Measurements from ENCODE around the gene STOM. TPM values are rescaled to one million over a fixed set of nuclear protein-coding genes. Genes with fewer than 3 reads are reported as not detected.

Gene STOM
- total RNA-seq, 1 experiment from 2014 or later = 51.8 TPM

GRCh38 chr9:121386442-121387175, 16.6 kb upstream of the STOM start:
- Histone ChIP-seq H3K27me3 (ENCODE audit: control insufficient read depth, insufficient read depth, low read length) (no peaks in the 10 kb centered on the region), H3K4me3 (ENCODE audit: insufficient read depth, low read depth, low read length) (no peak overlapping the region), H3K36me3 (replicated peaks; ENCODE audit: control insufficient read depth, insufficient read depth, low read length) (no peaks in the 10 kb centered on the region)
- DNase-seq = no peak

GRCh38 chr9:121383715-121384114, 13.7 kb upstream of the STOM start:
- no peak for DNase-seq
- no peaks in the 10 kb centered on the region for H3K36me3 ChIP-seq (replicated peaks; ENCODE audit: control insufficient read depth, insufficient read depth, low read length)
- no peak overlapping the region for H3K4me3 ChIP-seq (ENCODE audit: insufficient read depth, low read depth, low read length)
- H3K27me3 ChIP-seq (ENCODE audit: control insufficient read depth, insufficient read depth, low read length) = no peaks in the 10 kb centered on the region

GRCh38 chr9:121380846-121381245, 10.8 kb upstream of the STOM start:
- DNase-seq = no peak

GRCh38 chr9:121376214-121376830, 6.3 kb upstream of the STOM start:
- no peak overlapping the region for H3K4me3 ChIP-seq (ENCODE audit: insufficient read depth, low read depth, low read length)
- no peak for DNase-seq
- no peaks in the 10 kb centered on the region for H3K27me3 ChIP-seq (ENCODE audit: control insufficient read depth, insufficient read depth, low read length)
- H3K36me3 ChIP-seq (replicated peaks; ENCODE audit: control insufficient read depth, insufficient read depth, low read length) = no peaks in the 10 kb centered on the region

More at GRCh38 chr9:121380846-121381245, 10.8 kb upstream of the STOM start:
- Histone ChIP-seq H3K4me3 (ENCODE audit: insufficient read depth, low read depth, low read length) (no peak overlapping the region), H3K27me3 (ENCODE audit: control insufficient read depth, insufficient read depth, low read length) (no peaks in the 10 kb centered on the region), H3K36me3 (replicated peaks; ENCODE audit: control insufficient read depth, insufficient read depth, low read length) (no peaks in the 10 kb centered on the region)

GRCh38 chr9:121373011-121373729, 3.1 kb upstream of the STOM start:
- Histone ChIP-seq H3K36me3 (replicated peaks; ENCODE audit: control insufficient read depth, insufficient read depth, low read length) (no peaks in the 10 kb centered on the region), H3K27me3 (ENCODE audit: control insufficient read depth, insufficient read depth, low read length) (peaks cover 10% of the 10 kb centered on the region), H3K4me3 (ENCODE audit: insufficient read depth, low read depth, low read length) (no peak overlapping the region)
- no peak for DNase-seq

GRCh38 chr9:121372239-121373010, 2.4 kb upstream of the STOM start:
- Histone ChIP-seq H3K4me3 (ENCODE audit: insufficient read depth, low read depth, low read length) (no peak overlapping the region), H3K36me3 (replicated peaks; ENCODE audit: control insufficient read depth, insufficient read depth, low read length) (no peaks in the 10 kb centered on the region), H3K27me3 (ENCODE audit: control insufficient read depth, insufficient read depth, low read length) (peaks cover 10% of the 10 kb centered on the region)
- no peak for DNase-seq

GRCh38 chr9:121371495-121372061, 1.5 kb upstream of the STOM start:
- DNase-seq = no peak
- Histone ChIP-seq H3K4me3 (ENCODE audit: insufficient read depth, low read depth, low read length) (no peak overlapping the region), H3K36me3 (replicated peaks; ENCODE audit: control insufficient read depth, insufficient read depth, low read length) (no peaks in the 10 kb centered on the region), H3K27me3 (ENCODE audit: control insufficient read depth, insufficient read depth, low read length) (peaks cover 10% of the 10 kb centered on the region)

- Histone ChIP-seq H3K4me3 (ENCODE audit: insufficient read depth, low read depth, low read length) (no peak overlapping the region), H3K36me3 (replicated peaks; ENCODE audit: control insufficient read depth, insufficient read depth, low read length) (no peaks in the 10 kb centered on the region), H3K27me3 (ENCODE audit: control insufficient read depth, insufficient read depth, low read length) (peaks cover 10% of the 10 kb centered on the region)
- no peak for DNase-seq
These were observed 1.3 kb downstream of the STOM start for GRCh38 chr9:121368745-121369144.

GRCh38 chr9:121368138-121368522, 1.9 kb downstream of the STOM start:
- DNase-seq = no peak
- Histone ChIP-seq H3K4me3 (ENCODE audit: insufficient read depth, low read depth, low read length) (no peak overlapping the region; the same call in 1 of the 2 replicates), H3K27me3 (ENCODE audit: control insufficient read depth, insufficient read depth, low read length) (peaks cover 10% of the 10 kb centered on the region), H3K36me3 (replicated peaks; ENCODE audit: control insufficient read depth, insufficient read depth, low read length) (no peaks in the 10 kb centered on the region)

- no peak for DNase-seq
- peaks cover 10% of the 10 kb centered on the region for H3K27me3 ChIP-seq (ENCODE audit: control insufficient read depth, insufficient read depth, low read length)
- H3K4me3 ChIP-seq (ENCODE audit: insufficient read depth, low read depth, low read length) = no peak overlapping the region; the same call in 1 of the 2 replicates
- H3K36me3 ChIP-seq (replicated peaks; ENCODE audit: control insufficient read depth, insufficient read depth, low read length) = no peaks in the 10 kb centered on the region
These were observed 2.5 kb downstream of the STOM start for GRCh38 chr9:121367306-121368137.

- DNase-seq = no peak
- H3K27me3 ChIP-seq (ENCODE audit: control insufficient read depth, insufficient read depth, low read length) = peaks cover 10% of the 10 kb centered on the region
- H3K36me3 ChIP-seq (replicated peaks; ENCODE audit: control insufficient read depth, insufficient read depth, low read length) = no peaks in the 10 kb centered on the region
- H3K4me3 ChIP-seq (ENCODE audit: insufficient read depth, low read depth, low read length) = no peak overlapping the region
These were observed 3.3 kb downstream of the STOM start for GRCh38 chr9:121366611-121367192.

GRCh38 chr9:121365564-121365963, 4.5 kb downstream of the STOM start:
- Histone ChIP-seq H3K4me3 (ENCODE audit: insufficient read depth, low read depth, low read length) (no peak overlapping the region), H3K27me3 (ENCODE audit: control insufficient read depth, insufficient read depth, low read length) (peaks cover 10% of the 10 kb centered on the region), H3K36me3 (replicated peaks; ENCODE audit: control insufficient read depth, insufficient read depth, low read length) (no peaks in the 10 kb centered on the region)
- DNase-seq = no peak

- H3K27me3 ChIP-seq (ENCODE audit: control insufficient read depth, insufficient read depth, low read length) = peaks cover 10% of the 10 kb centered on the region
- H3K4me3 ChIP-seq (ENCODE audit: insufficient read depth, low read depth, low read length) = no peak overlapping the region
- H3K36me3 ChIP-seq (replicated peaks; ENCODE audit: control insufficient read depth, insufficient read depth, low read length) = no peaks in the 10 kb centered on the region
- DNase-seq = no peak
These were observed 5.2 kb downstream of the STOM start for GRCh38 chr9:121364886-121365285.

All from H7 (cell line).